SIG-M5 treated with dmso at 0.1 percent for 504 hours (cell line): ENCODE measurements around the gene RFTN1.

ENCODE experiments used
- DNase-seq: peaks from one replicate; lab custom pipeline; 2025; ENCODE audit not compliant: unreplicated experiment; lab: John Stamatoyannopoulos, UW

RFTN1 gene

DNA sequence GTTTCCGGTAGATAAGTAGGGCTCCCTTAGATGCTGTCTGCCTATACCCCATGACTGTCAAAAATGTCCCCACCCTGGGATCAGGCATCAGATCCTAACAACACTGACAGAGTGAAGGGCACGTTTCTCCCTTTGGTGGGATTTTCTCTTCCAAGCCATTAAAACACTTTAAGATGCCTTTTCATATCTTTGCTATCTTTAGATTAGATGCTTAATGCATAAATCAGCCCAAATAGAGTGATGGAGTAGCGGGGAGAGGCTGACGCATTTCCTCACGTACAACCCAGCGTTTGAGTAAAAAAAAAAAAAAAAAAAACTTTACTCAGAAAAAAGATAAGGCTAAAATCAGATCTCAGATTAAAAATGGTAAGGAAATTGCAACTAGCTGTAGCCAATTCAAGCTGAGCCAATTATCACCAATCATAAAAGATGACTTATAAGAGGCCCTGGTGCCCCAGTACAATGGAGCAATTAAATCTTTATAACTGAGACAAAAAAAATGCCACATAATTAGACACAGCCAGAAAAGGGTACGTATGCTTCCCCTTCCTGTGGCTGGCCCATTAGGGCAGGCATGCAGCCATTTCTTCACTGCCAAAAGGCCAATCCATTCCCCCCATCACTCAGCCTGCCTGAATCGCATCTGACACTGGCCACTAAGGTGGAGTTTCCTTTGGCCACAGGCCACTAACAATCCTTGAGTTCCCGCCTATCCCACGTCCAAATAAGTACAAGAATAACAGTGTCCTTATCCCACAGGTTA is 45.0 kb downstream of the RFTN1 start:
- no peak for DNase-seq

DNA sequence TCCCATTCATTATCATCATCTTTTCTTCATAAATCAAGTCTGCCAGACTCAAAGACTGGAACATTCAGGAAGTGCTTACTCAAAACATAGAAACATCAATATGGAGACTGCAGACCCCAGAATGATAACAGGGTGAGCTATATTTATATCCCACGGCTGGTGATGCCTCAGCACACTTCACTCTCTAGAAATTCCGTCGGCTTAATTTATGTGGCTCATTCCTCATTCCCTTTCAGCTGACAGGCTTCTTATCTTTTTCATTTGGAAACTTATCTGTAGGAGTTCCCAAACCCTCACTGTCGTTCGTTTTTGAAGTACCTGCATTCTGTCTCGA is 45.5 kb downstream of the RFTN1 start:
- DNase-seq, result no peak

DNA sequence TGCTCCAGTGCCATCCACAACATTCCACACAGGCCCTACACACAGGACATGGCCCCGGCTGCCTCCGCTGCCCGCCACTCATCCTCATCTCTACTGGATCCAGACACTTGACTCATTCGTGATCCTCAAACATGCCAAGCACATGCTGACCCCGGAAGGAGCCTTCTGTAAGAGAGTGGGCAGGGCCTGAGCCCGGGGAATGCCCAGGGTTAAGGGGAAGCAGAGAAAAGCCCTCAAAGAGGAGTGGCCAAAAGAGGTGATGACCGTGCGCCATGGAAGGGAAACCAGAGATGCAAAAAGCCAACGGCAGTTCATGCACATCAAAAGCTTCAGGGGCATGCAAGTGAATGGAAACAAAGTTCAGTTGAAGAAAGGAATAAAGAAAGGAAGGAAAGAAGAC is 46.1 kb downstream of the RFTN1 start:
- DNase-seq, result no peak

DNA sequence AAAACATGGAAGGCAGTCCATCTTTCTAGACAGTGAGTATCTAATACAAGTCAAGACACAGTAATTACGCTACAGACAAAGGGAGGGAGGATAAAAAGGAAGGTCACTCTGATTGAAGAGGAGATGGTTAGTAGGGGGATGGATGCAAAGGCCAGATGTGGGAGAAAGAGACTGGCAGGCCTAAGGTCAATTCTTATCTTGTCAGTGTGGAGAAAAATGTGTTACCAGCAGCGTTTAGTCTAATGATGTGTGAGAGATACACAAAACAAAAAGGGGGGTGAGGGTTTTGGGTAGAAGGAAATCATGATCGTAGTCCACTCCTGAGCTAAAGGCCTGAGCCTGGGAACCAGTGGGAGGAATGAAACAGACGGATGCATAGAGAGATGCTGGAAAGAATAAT is 46.7 kb downstream of the RFTN1 start:
- no peak for DNase-seq

DNA sequence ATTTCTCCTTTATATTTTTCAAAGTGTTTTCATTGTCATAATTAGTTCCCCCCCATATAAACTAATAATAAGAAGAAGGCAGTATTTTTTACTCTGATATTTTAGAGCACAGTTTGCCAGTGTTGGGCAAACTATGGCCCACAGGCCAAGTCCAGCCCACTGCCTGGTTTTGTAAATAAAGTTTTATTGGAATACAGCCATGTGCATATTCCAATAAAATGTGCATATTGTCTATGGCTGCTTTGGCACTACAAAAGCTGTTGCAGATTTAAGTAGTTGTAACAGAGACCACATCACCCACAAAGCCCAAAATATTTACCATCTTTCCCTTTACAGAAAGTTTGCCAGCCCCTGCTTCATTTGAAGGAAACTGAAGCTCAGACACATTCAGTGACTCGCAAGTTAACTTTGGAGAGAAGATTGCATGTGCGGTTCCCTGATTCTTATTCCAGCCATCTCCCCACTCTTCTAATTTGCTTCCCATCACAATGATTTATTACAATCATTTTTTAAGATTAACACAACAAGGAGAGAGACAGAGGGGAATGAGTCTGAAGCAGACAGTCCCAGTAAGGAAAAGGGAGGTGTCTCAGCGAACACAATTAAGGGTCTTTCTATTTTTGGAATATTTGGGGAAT is 48.9 kb downstream of the RFTN1 start:
- no peak for DNase-seq

DNA sequence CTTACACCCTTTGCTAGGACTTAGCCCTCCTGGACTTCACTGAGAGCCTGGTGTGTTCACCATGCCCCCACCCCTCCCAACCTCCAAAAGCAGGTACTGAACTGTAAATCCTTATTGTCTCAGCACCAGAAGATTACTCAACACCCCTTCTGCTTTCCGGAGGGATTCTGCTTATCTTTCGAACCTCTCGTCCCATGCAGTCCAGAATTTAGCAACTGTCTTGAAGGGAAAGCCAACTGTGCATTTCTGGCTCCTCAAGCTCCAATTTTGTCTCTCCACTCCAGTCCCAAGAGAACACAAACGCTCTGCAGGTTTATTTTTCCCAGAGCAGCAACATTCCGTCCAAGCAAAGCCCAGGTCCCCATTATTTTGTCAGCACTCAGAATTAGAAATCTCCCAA is 49.6 kb downstream of the RFTN1 start:
- DNase-seq, result no peak

DNA sequence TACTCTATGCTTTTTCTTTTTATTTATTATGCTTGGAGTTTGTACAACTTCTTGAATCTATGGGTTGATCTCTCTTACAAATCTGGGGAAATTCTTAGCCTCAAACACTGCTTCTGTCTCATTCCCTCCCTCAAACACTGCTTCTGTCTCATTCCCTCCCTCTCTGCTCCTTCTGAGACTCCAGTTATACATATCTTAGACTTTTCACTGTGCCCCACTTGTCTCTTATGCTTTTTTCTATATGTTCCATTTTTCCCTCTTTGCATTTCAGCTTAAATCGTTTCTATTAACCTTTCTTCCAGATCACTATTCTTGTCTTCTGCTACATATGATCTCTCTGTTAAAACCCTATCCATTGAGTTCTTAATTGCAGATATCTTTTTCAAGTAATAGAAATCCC is 50.4 kb downstream of the RFTN1 start:
- DNase-seq, result no peak

DNA sequence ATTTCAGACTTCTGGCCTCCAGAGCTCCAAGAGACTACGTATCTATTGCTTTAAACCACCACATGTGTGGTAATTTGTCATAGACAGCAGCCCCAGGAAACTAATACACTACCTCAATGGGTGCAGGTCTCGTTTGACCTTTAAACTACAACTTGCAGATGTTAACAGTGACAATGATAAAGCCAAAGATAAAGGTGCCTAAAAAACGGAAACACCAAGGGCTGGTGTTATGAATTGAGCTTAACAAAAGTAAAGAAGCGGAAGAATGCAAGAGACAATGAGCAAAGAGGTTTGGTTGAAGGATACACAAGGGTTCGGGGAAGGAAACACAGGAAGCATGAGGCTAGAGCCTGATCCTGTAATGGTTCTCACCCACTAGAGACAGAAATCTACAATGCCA is 50.8 kb downstream of the RFTN1 start:
- no peak for DNase-seq

DNA sequence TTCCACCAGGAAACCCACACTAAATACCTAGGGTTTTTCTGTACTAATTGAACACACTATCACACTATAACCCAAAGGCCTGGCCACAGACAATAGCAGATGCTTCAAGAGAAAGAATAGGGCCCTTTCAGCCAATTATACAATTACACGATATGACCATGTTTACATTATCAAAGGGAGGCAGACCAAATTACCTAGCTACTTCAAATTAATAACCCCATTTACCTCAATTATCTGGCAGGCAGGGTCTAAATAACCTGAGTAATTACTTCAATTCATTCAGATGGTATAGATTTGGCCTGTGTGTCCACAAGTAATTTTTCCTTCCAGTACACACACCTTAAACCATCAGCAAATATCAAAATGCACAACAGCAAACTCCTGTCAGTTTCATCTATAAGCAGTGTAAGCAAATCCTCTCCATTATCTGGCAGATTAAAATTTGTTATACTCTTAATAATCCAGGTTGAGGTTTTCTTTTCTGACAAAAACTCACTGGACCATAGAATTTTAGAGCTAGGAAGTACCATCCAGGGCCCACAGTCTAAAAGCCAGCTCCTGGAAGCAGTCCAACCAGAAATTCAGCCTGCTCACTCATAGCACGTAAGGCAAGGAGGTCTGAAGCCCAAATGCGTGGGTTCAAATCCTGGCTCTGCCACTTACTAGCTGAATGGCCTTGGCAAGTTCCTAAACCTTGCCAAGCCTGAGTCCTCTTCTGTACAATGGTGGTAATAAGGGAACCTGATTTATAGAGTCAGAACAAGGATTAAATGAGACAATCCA is 51.8 kb downstream of the RFTN1 start:
- no peak for DNase-seq

DNA sequence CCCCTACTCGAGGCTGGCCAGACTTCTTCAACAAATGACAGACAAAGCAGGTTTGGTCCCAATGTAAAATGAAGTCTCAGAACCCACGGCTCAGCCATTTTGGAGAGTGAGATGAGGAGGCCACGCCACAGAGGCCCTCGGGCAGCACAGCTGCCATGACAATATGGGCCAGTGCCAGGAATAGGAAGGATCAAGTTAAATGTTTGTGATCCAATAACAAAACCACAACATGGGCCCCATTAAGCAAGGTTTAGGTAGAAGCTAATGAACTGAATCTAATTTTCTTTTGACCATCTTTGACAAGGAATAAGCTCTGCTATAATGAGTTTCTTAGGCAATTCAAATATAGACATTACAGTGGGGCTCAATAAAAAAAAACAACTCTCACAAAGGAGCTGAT is 52.6 kb downstream of the RFTN1 start:
- DNase-seq, result no peak

DNA sequence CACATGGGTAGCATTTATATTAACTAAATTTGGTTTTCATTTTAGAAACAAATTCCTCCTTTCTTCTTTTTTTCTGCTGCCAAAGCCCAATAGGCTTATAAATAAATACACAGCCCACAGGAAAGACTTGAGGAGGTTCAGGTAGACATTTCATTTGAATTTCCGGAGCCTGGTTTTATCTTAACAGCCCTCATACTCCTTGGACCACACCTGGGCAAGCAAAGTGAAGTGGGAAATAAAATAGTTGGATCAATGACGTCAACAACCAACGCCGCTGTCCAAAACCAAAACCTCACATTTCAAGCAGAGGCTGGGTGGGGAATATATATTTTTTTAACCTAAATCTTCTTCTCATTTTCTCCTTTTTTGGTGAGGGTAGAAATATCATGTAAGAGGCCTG is 53.2 kb downstream of the RFTN1 start:
- no peak for DNase-seq

DNA sequence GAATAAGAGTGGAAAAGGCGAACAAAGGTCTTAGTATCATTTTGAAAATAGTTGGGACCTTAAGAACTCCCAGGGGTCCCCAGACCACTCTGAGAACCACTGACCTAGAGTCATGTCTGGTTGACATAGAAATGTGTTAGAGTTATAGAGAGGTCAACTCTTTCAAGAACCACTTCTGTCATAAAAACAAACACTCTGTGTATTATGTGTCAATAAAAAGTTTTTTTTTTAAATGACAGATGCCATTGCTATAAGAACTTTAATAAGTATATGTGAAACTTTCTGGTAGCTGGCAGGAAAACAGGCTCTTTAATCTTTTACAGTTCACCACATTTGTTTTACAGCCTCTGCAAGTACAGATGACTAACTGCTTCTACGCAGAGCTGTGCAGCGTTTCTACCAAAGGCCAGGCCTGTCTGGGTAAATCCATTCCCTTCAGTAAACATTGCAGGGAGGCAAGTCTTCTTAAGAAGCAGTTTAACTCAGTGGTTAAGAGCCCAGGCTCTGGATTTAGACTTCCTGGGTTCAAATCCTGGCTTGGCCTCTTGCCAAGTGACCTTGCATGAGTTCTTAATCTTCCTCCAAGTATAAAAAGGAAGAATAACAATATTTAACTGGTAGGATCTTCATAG is 56.6 kb downstream of the RFTN1 start:
- no peak for DNase-seq

DNA sequence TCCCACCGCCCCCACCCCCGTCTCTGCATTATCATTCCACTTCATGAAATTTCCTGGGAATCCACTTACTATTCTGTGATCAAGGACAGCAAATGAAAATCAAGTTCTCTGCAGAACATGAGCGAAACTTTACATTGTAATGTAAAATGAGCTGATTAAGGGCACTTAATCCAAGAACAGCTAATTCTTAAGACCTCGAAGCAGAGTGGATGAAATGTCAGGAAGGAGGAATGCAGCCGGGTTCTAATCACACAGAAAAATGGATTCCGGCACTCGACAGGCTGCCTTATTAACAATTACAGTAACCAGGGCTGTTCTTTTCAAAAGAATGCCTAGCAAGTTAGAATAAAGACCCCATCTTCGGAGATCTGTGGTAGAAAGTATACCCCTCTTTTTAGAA is 57.5 kb downstream of the RFTN1 start:
- no peak for DNase-seq

DNA sequence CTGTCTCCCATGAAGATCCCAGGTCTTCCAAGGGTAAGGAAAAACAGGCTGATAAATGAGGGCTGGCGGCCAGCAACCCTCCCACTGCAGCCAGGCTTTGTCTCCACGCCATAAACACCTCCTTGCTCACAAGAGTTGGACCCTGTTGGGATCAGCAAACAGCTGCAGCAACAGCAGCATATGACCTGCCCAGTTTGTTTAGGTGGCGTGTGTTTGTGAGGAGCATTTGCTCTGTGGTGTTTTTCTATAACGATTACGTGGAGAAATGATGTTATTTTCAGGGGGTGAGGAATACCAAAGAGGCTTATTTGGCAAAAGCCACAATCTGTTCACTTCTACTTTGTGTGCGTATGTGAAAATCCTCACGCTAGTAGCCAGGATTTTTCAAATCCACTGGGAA is 58.5 kb downstream of the RFTN1 start:
- DNase-seq, result no peak

DNA sequence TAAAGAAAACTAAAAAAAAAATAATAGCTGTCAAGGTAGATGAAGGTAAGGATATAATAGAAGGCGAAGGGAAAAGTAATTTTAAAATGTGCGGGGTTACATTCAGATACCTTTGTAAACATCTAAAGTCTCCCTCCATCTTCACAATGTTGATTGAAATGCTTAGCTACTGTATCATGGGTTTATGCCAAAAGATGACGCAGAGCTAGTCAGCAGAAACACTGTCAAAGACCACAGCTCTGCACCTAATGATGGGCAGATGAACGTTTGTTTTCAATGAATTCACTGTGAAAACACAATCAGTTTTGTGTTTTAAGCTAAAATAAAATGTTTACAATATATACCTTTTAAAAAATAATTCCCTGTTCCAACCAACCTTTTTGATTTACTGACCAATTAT is 61.2 kb downstream of the RFTN1 start:
- DNase-seq, result no peak

DNA sequence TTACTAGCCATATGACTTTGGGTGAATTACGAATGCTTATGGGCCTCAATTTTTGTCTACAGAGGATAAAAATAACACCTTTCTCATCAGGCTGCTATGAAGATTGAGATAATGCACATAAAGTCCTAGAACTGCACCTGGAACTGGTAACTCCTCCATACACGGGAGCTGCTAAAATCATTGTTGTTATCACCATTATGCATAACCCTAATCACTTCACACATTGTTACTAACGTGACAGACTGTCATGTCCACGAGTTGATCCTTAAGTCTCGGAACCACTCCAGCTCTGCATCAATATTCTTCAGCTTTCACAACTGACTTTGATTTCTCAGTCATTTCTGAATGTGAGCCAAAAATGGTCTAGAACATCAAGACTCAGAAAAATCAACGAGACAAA is 64.1 kb downstream of the RFTN1 start:
- DNase-seq, result no peak

DNA sequence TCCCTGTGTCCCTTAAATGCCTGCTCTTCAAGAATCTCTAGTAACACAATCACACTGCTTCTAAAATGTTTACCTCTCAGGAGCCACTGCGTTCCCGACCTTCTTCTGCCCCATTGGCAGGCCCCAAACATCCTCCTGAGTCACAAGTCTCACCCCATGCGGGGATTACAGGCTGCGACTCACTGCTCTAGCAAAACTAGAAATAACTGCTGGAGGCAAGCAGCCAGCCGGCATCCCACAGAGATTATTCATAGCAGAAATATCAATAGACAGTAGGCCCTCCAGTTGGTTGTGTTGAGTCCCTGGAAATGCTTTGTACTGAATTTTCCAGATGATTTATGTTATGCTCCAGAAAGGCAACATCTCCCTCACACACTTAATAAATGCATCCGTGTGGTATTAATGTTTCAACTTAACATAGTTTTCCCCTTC is 64.8 kb downstream of the RFTN1 start:
- DNase-seq, result no peak

DNA sequence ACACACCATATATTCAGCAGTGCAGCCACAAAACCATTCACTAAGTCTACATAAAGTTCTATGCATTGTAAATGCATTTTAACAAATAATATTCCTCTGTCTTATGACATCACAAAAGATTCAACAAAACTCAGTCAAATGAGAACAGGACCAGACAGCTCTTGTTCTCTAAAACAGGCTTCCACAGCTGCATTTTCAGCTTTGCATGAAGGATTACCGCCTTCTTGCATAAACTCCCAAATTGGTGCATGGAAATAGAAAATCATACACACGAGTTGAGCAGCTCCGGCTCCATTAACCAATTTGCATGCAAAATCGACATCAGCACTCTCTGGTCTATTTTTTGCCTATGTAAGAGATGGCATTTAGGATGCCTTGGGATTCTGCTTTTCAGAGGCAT is 66.4 kb downstream of the RFTN1 start:
- no peak for DNase-seq

DNA sequence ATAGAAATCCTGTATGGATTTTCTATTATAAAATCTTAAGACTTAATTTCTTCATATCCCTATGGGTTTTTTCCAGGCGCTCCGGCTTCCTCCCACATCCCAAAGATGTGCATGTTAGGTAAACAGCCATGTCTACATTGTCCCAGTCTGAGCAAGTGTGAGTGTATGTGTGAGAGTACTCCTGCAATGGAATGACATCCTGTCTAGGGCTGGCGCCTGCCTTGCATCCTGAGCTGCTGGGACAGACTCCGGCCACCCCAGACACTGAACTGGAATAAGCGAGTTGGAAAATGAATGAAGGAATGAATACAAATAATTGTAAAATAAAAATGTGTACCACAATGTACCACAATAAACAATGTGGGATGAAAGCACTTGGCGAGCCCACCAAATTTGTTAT is 69.2 kb downstream of the RFTN1 start:
- no peak for DNase-seq

DNA sequence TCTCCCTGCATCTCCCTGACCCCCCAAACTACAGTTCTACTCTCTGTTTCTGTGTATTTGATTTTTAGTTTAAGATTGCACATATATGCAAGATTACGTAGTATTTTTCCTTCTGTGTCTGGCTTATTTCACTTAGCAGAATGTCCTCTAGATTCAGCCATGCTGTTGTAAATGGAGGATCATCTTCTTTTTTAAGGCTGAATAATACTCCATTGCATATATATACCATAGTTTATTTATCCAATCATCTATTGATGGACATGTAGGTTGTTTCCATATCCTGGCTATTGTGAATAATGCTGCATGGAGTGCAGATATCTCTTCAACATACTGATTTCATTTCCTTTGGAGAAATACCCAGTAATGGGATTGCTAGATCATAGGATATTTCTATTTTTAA is 70.8 kb downstream of the RFTN1 start:
- DNase-seq, result no peak

DNA sequence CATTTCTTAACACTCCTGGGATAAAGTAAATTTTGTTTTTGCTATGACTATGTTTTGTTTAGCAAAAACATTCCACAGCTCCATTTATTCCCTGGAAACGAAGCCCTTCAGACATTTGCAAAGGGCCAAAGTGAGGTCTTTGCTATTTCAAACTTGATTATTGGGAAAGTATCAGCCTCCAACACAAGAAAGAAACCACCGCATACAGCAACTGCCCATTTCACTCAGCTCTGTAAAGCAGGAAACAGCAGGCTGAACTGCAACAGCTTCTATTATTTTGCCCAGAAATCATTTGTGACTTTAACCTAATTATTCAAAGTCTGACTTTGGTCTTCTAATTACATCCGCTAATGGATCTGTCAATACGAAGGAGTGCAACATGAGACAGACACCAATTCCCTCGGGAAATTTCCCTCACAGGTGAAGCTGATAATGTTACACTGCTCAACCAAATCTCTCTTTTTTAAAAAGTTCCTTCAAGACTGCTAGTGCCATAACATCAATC is 72.1 kb downstream of the RFTN1 start:
- no peak for DNase-seq
